H1 (cell line): ENCODE results near the gene BCKDHB. TPM values are rescaled to one million over a fixed set of nuclear protein-coding genes. Genes with fewer than 3 reads are reported as not detected.

Experiments
- CTCF ChIA-PET: fragments of 300-600 bp; sonication (Branson Sonifier 250); formaldehyde crosslinking; loops from one replicate; lab custom pipeline; 2021; ENCODE audit not compliant: partially characterized antibody; lab: Charles Lee
- POLR2A ChIA-PET: fragments of 300-600 bp; sonication (Branson Sonifier 250); formaldehyde crosslinking; loops from one replicate; lab custom pipeline; 2021; ENCODE audit warnings: inconsistent platforms; ENCODE audit not compliant: partially characterized antibody; lab: Charles Lee
- DNase-seq, 2 experiments: peaks; one replicate each; pipeline versions ENCODE4 v3.0.0 to v3.0.0-alpha.2; 2010 to 2022; ENCODE audit warnings: low spot score in 2 of 2, low read depth in 1 of 2, mixed read lengths in 1 of 2
- FAIRE-seq: peaks from 2 replicates; lab custom pipeline; 2011; peaks lifted over from hg19 to GRCh38; lab: Jason Lieb, UNC
- H2AFZ ChIP-seq: 2 replicates; pipeline ENCODE4 v1.8.1; 2012; ENCODE audit warnings: low read length, inconsistent platforms
- H2AK5ac ChIP-seq: 2 replicates; pipeline ENCODE4 v1.6.1; 2013; ENCODE audit warnings: low read depth, low read length
- H2BK120ac ChIP-seq: replicated peaks from 2 replicates; pipeline ENCODE3; 2013; ENCODE audit warnings: low read depth, low read length, inconsistent platforms
- H2BK12ac ChIP-seq: 2 replicates; pipeline ENCODE4 v1.6.1; 2013; ENCODE audit warnings: low read depth, low read length
- H2BK15ac ChIP-seq: 2 replicates; pipeline ENCODE4 v1.6.1; 2013; ENCODE audit warnings: low read length
- H2BK20ac ChIP-seq: 2 replicates; pipeline ENCODE4 v1.6.1; 2013; ENCODE audit warnings: low read length
- H2BK5ac ChIP-seq: 2 replicates; pipeline ENCODE4 v1.6.1; 2013; ENCODE audit warnings: low read depth, low read length
- H3K14ac ChIP-seq: 2 replicates; pipeline ENCODE4 v1.6.1; 2013; ENCODE audit warnings: inconsistent platforms; ENCODE audit not compliant: insufficient read length
- H3K18ac ChIP-seq: 2 replicates; pipeline ENCODE4 v1.6.1; 2013; ENCODE audit warnings: low read length; ENCODE audit errors: extremely low read depth
- H3K23ac ChIP-seq: 2 replicates; pipeline ENCODE4 v1.6.1; 2013; ENCODE audit warnings: inconsistent platforms; ENCODE audit not compliant: insufficient read length
- H3K23me2 ChIP-seq: 2 replicates; pipeline ENCODE4 v1.6.1; 2013; ENCODE audit warnings: low read depth, low read length
- H3K27ac ChIP-seq: 2 replicates; pipeline ENCODE4 v1.6.1; 2011; ENCODE audit warnings: low read depth, low read length, inconsistent platforms
- H3K27me3 ChIP-seq, 4 experiments: replicated peaks in 1 of 4; 1 replicate in 1 of 4; 2 replicates in 3 of 4; pipeline versions ENCODE4 v1.6.1 to v1.8.1; 2011 to 2013; ENCODE audit warnings: low read length in 3 of 4, mild to moderate bottlenecking in 3 of 4, inconsistent platforms in 2 of 4, mixed read lengths in 2 of 4, moderate library complexity in 1 of 4; ENCODE audit not compliant: control insufficient read depth in 3 of 4, insufficient read depth in 3 of 4; ENCODE audit errors: extremely low read depth in 1 of 4
- H3K36me3 ChIP-seq, 4 experiments: 2 replicates each; pipeline versions ENCODE4 v1.6.1 to v1.8.1; 2011 to 2013; ENCODE audit warnings: mild to moderate bottlenecking in 4 of 4, low read length in 3 of 4, moderate library complexity in 2 of 4, control low read depth in 1 of 4, inconsistent platforms in 1 of 4; ENCODE audit not compliant: insufficient read depth in 4 of 4, control insufficient read depth in 2 of 4
- H3K4ac ChIP-seq: replicated peaks from 2 replicates; pipeline ENCODE3; 2013; ENCODE audit warnings: low read length, low read depth, mixed read lengths, inconsistent platforms; ENCODE audit not compliant: insufficient read length
- H3K4me1 ChIP-seq, 4 experiments: replicated peaks in 1 of 4; 1 replicate in 1 of 4; 2 replicates in 3 of 4; pipeline versions ENCODE4 v1.6.1 to v1.8.1; 2011 to 2013; ENCODE audit warnings: low read length in 3 of 4, inconsistent platforms in 2 of 4, mixed read lengths in 1 of 4; ENCODE audit not compliant: insufficient read depth in 4 of 4, control insufficient read depth in 3 of 4
- H3K4me2 ChIP-seq, 2 experiments: 2 replicates each; pipeline versions ENCODE4 v1.6.1 to v1.8.1; 2011 to 2013; ENCODE audit warnings: low read depth in 2 of 2, low read length in 2 of 2, control low read depth in 1 of 2, inconsistent platforms in 1 of 2, mild to moderate bottlenecking in 1 of 2; ENCODE audit not compliant: insufficient read depth in 1 of 2
- H3K4me3 ChIP-seq, 4 experiments: fragments of 200-600, 300-600 bp in 1 of 4; sonication (generic), shearing (Covaris generic), sonication (Bioruptor Twin) in 1 of 4; 2 replicates each; pipeline versions ENCODE4 v1.5.1 to v1.8.1; 2011 to 2016; ENCODE audit warnings: low read length in 4 of 4, low read depth in 3 of 4, control low read depth in 2 of 4, inconsistent platforms in 2 of 4, mild to moderate bottlenecking in 2 of 4, mixed read lengths in 1 of 4, moderate library complexity in 1 of 4; ENCODE audit not compliant: insufficient read depth in 2 of 4; ENCODE audit errors: extremely low read depth in 1 of 4
- H3K56ac ChIP-seq: replicated peaks from 2 replicates; pipeline ENCODE3; 2013; ENCODE audit warnings: low read depth, mild to moderate bottlenecking, mixed read lengths, low read length, inconsistent platforms; ENCODE audit not compliant: insufficient read length
- H3K79me1 ChIP-seq: 2 replicates; pipeline ENCODE4 v1.6.1; 2013; ENCODE audit warnings: low read depth, low read length, control low read depth
- H3K79me2 ChIP-seq, 2 experiments: 2 replicates each; pipeline versions ENCODE4 v1.6.1 to v1.8.1; 2012 to 2013; ENCODE audit warnings: low read length in 2 of 2, mild to moderate bottlenecking in 2 of 2, inconsistent platforms in 1 of 2; ENCODE audit not compliant: insufficient read depth in 2 of 2, control insufficient read depth in 1 of 2
- H3K9ac ChIP-seq, 4 experiments: replicated peaks in 1 of 4; 1 replicate in 1 of 4; 2 replicates in 3 of 4; pipeline versions ENCODE4 v1.6.1 to v1.8.1; 2011 to 2013; ENCODE audit warnings: low read depth in 3 of 4, low read length in 3 of 4, control low read depth in 2 of 4, mild to moderate bottlenecking in 2 of 4, moderate library complexity in 2 of 4, inconsistent platforms in 1 of 4; ENCODE audit errors: extremely low read depth in 1 of 4
- H3K9me3 ChIP-seq, 2 experiments: 2 replicates each; pipeline versions ENCODE4 v1.6.1 to v1.8.1; 2012 to 2013; ENCODE audit warnings: mild to moderate bottlenecking in 2 of 2, moderate library complexity in 2 of 2, control low read depth in 1 of 2, inconsistent platforms in 1 of 2, low read depth in 1 of 2, low read length in 1 of 2, mixed read lengths in 1 of 2; ENCODE audit not compliant: insufficient read depth in 2 of 2
- H4K20me1 ChIP-seq, 2 experiments: replicated peaks in 1 of 2; 2 replicates each; pipeline versions ENCODE3 to v1.8.1; 2011 to 2013; ENCODE audit warnings: inconsistent platforms in 2 of 2, low read length in 2 of 2, mild to moderate bottlenecking in 1 of 2; ENCODE audit not compliant: insufficient read depth in 2 of 2, control insufficient read depth in 1 of 2
- H4K5ac ChIP-seq: 2 replicates; pipeline ENCODE4 v1.6.1; 2013; ENCODE audit warnings: low read length, low read depth, mixed read lengths, inconsistent platforms; ENCODE audit not compliant: insufficient read length
- H4K8ac ChIP-seq: 2 replicates; pipeline ENCODE4 v1.8.0; 2013; ENCODE audit warnings: mild to moderate bottlenecking, moderate library complexity, low read length, inconsistent platforms; ENCODE audit not compliant: insufficient read depth; ENCODE audit errors: extremely low read depth
- H4K91ac ChIP-seq: replicated peaks from 2 replicates; pipeline ENCODE3; 2013; ENCODE audit warnings: low read length, mixed read lengths, inconsistent platforms; ENCODE audit not compliant: insufficient read length
- BACH1 ChIP-seq: IDR thresholded peaks from 2 replicates; pipeline ENCODE4 v1.6.1; 2012; ENCODE audit warnings: low read length, improper control_type of control experiment
- BRCA1 ChIP-seq: IDR thresholded peaks from 2 replicates; pipeline ENCODE4 v1.6.1; 2012; ENCODE audit warnings: low read depth, low read length, improper control_type of control experiment
- CBX8 ChIP-seq: fragments of 300-800, 300-1000 bp; sonication (generic); IDR thresholded peaks from 2 replicates; pipeline ENCODE4 v1.7.1; 2016; ENCODE audit warnings: low read depth, low read length, borderline replicate concordance
- CEBPB ChIP-seq: IDR thresholded peaks from 2 replicates; pipeline ENCODE4 v1.6.1; 2012; ENCODE audit warnings: low read depth, low read length
- NANOG ChIP-seq: IDR thresholded peaks from 2 replicates; pipeline ENCODE4 v1.6.1; 2011; ENCODE audit warnings: low read length, low read depth, mild to moderate bottlenecking, inconsistent platforms; ENCODE audit not compliant: insufficient read depth, poor library complexity, severe bottlenecking
- POU5F1 ChIP-seq: IDR thresholded peaks from 2 replicates; pipeline ENCODE4 v1.6.1; 2011; ENCODE audit warnings: low read depth, mild to moderate bottlenecking, low read length, moderate library complexity
- SIRT6 ChIP-seq: IDR thresholded peaks from one replicate; pipeline ENCODE4 v1.7.1; 2012; ENCODE audit warnings: low read length, inconsistent platforms
- SRF ChIP-seq: IDR thresholded peaks from 2 replicates; pipeline ENCODE4 v1.6.1; 2011; ENCODE audit warnings: mild to moderate bottlenecking, low read depth, low read length, moderate library complexity
- WGBS, 2 experiments: shearing (Covaris generic) in 1 of 2; methylation state at CpG; one replicate each; pipeline versions ENCODE4 v1.1.6 to v1.1.7; 2013 to 2015; ENCODE audit warnings: low lambda C conversion rate in 2 of 2, mixed read lengths in 2 of 2, inconsistent platforms in 1 of 2, low coverage in 1 of 2, missing lambda C conversion rate in 1 of 2; ENCODE audit not compliant: insufficient replicate concordance in 2 of 2, insufficient coverage in 1 of 2, insufficient read length in 1 of 2; ENCODE audit errors: extremely low coverage in 1 of 2, missing lambda C conversion rate in 1 of 2; 5-methylcytosine and 5-hydroxymethylcytosine counted together
- polyA plus RNA-seq, 7 experiments: library from polyadenylated mRNA; depleted of rRNA in 3 of 7; stranded (reverse) in 5 of 7; unstranded in 2 of 7; fragments of >200 nt in 5 of 7; fragments of 200-250 nt in 2 of 7; gene quantifications; 1 replicate in 5 of 7; 2 replicates in 1 of 7; 4 replicates in 1 of 7; pipeline versions ENCODE4 v1.2.1 to v1.2.3, GENCODE V29; 2011 to 2013; ENCODE audit warnings: missing spikeins in 2 of 7, mixed read lengths in 2 of 7
- total RNA-seq: library from RNA; stranded (reverse); fragmentation: NEBNext Ultra II Directional; extraction: Animal tissue kit (Norgen Biotek cat#: 25700); gene quantifications from 2 replicates; pipeline ENCODE4 v1.2.1, GENCODE V29; 2021

BCKDHB gene
- total and polyA plus RNA-seq, 2 of the 8 experiments (the other 6 are each of a cell fraction or from before 2014, with no cell fraction given) = 22.1 to 30.8 TPM

- Histone ChIP-seq H2BK15ac (no peak overlapping the region), H4K8ac (no peak overlapping the region), H3K79me2 (no peaks in the 10 kb centered on the region), H4K5ac (no peak overlapping the region), H3K27ac (no peak overlapping the region), H3K56ac (no peak overlapping the region), H3K4me2 (no peak overlapping the region), H4K20me1 (no peaks in the 10 kb centered on the region), H3K36me3 (no peaks in the 10 kb centered on the region; a peak in 1 of 8 replicates), H3K27me3 (no peaks in the 10 kb centered on the region), H3K23me2 (no peaks in the 10 kb centered on the region), H4K91ac (no peak overlapping the region), H3K18ac (no peak overlapping the region), H3K23ac (no peak overlapping the region), H3K4me3 (no peak overlapping the region), H2BK5ac (no peak overlapping the region), H2BK120ac (no peak overlapping the region), H2BK12ac (no peak overlapping the region), H3K9ac (no peak overlapping the region), H3K79me1 (no peaks in the 10 kb centered on the region), H3K4ac (no peak overlapping the region), H2AK5ac (no peak overlapping the region), H2BK20ac (no peak overlapping the region), H2AFZ (no peak overlapping the region), H3K4me1 (no peaks in the 10 kb centered on the region), H3K9me3 (no peaks in the 10 kb centered on the region), H3K14ac (no peak overlapping the region)
- no peak for FAIRE-seq
- POLR2A ChIA-PET = no interaction called here
- 91% methylated on average over 3 of the region's 3 CpGs; no CpG with 5 or more reads in 1 of the 2 experiments for WGBS, 2 experiments
- TF ChIP-seq BRCA1 (no peak), CEBPB (no peak), SRF (no peak), POU5F1 (no peak), SIRT6 (no peak), NANOG (no peak), BACH1 (no peak), CBX8 (no peak)
- no peak for DNase-seq
- CTCF ChIA-PET = no interaction called here
Observed at GRCh38 chr6:80388507-80388906, 282.0 kb downstream of the BCKDHB start.
